SH-SY5Y (cell line): ENCODE measurements around the gene SLC25A42.

Experiments used
- GATA2 ChIP-seq: IDR thresholded peaks from 2 replicates; pipeline ENCODE4 v1.6.1; 2011; ENCODE audit warnings: mild to moderate bottlenecking, low read depth, low read length
- GATA3 ChIP-seq: IDR thresholded peaks from 2 replicates; pipeline ENCODE4 v1.6.1; 2011; ENCODE audit warnings: low read depth, mild to moderate bottlenecking, low read length, moderate library complexity

GRCh38 chr19:19056636-19057275 is 7.0 kb upstream of the SLC25A42 start:
- TF ChIP-seq GATA2 (no peak), GATA3 (no peak)
